Ovary (tissue), 3 donors: ENCODE data around the gene HSPA12B.

Source experiments
- CTCF ChIP-seq, 3 donors: fragments of 450-650 bp in 2 of 3; fragments of 200-600 bp in 1 of 3; IDR thresholded peaks; one replicate each; pipeline versions ENCODE4 v1.5.1 to v1.8.0; 2016 to 2022; ENCODE audit warnings: antibody characterized with exemption in 3 of 3, mild to moderate bottlenecking in 1 of 3
- POLR2A ChIP-seq: fragments of 450-650 bp; IDR thresholded peaks from one replicate; pipeline ENCODE4 v1.6.1; 2017; ENCODE audit warnings: antibody characterized with exemption, mild to moderate bottlenecking, moderate library complexity
- donor health status: DM: no; HTN: no; CAD: no.

- TF ChIP-seq CTCF (IDR thresholded peaks at IDR 0.05) = no peak
- TF ChIP-seq POLR2A = no peak
Observed at GRCh38 chr20:3731944-3732326, 550 bp upstream of the HSPA12B start.
